Activated CD4-positive, alpha-beta T cell treated with anti-CD3 and anti-CD28 coated beads for 36 hours (primary cell): Measurements from ENCODE around the gene XBP1. TPM values are rescaled to one million over a fixed set of nuclear protein-coding genes. Genes with fewer than 3 reads are reported as not detected.
"Not testable (repeated sequence)": the region's sequence is repeated elsewhere in the genome, so short reads cannot be mapped to it uniquely, and the experiment has no call there.

Experiments
- ATAC-seq: fragments of 200-7000 bp; cut with Tn5 transposase; one replicate; pipeline ENCODE4 v1.10.0; 2021; ENCODE audit warnings: mild to moderate bottlenecking, moderate library complexity
- CTCF ChIA-PET: fragments of 350-600 bp; sonication (Branson Sonifier 250); formaldehyde crosslinking; loops from one replicate; lab custom pipeline; 2021; ENCODE audit warnings: antibody characterized with exemption; lab: Charles Lee
- POLR2A ChIA-PET: fragments of 350-600 bp; sonication (Branson Sonifier 250); formaldehyde crosslinking; loops from one replicate; lab custom pipeline; 2021; ENCODE audit warnings: antibody characterized with exemption, inconsistent platforms; lab: Charles Lee
- DNase-seq: peaks from one replicate; pipeline ENCODE4 v3.0.0-alpha.2; 2020
- H3K27ac Mint-ChIP-seq: one replicate; pipeline ENCODE4 v1.8.0; 2021; ENCODE audit warnings: mixed read lengths
- H3K27me3 Mint-ChIP-seq: one replicate; pipeline ENCODE4 v1.8.0; 2021; ENCODE audit warnings: mixed read lengths
- H3K36me3 Mint-ChIP-seq: one replicate; pipeline ENCODE4 v1.8.0; 2021; ENCODE audit warnings: low read depth, mixed read lengths
- H3K4me1 Mint-ChIP-seq: one replicate; pipeline ENCODE4 v1.8.0; 2021; ENCODE audit warnings: mixed read lengths
- H3K4me3 Mint-ChIP-seq: one replicate; pipeline ENCODE4 v1.8.0; 2021; ENCODE audit warnings: mild to moderate bottlenecking, moderate library complexity, mixed read lengths
- H3K9me3 Mint-ChIP-seq: one replicate; pipeline ENCODE4 v1.8.0; 2021; ENCODE audit warnings: low read depth, mixed read lengths
- intact Hi-C, 2 experiments: fragments of 100-400 bp; cut with DNase I in 1 of 2; cut with micrococcal nuclease in 1 of 2; formaldehyde crosslinking; loops; one replicate each; pipeline versions ENCODE4 v1.14.2 to v1.15.1; 2022 to 2024; cut with DNase I, micrococcal nuclease
- total RNA-seq, 2 experiments: library from RNA; stranded (reverse); gene quantifications; one replicate each; pipeline ENCODE4 v1.2.3, GENCODE V29; 2021

Gene XBP1
- total RNA-seq, 2 experiments from 2014 or later = 88.8 to 101 TPM

GRCh38 chr22:28831140-28832072 lies 31.0 kb upstream of the XBP1 start:
- peaks cover 2% of the 10 kb centered on the region for H3K27me3 Mint-ChIP-seq
- ChIA-PET POLR2A (no interaction called here), CTCF (interaction anchor here (0.6 to 4.7 kb wide), 7 partner anchors 36 to 248 kb away, joined by 3 to 60 read pairs (median 7); no protein-coding TSS in a partner anchor)
- ATAC-seq = no peak
- peaks cover 2% of the 10 kb centered on the region for H3K36me3 Mint-ChIP-seq
- H3K9me3 Mint-ChIP-seq = no peaks in the 10 kb centered on the region
- no peak for DNase-seq
- intact Hi-C loops = no loop called here
- H3K27ac Mint-ChIP-seq = no peak overlapping the region
- H3K4me3 Mint-ChIP-seq = no peak overlapping the region
- peaks cover 5% of the 10 kb centered on the region for H3K4me1 Mint-ChIP-seq

DNA sequence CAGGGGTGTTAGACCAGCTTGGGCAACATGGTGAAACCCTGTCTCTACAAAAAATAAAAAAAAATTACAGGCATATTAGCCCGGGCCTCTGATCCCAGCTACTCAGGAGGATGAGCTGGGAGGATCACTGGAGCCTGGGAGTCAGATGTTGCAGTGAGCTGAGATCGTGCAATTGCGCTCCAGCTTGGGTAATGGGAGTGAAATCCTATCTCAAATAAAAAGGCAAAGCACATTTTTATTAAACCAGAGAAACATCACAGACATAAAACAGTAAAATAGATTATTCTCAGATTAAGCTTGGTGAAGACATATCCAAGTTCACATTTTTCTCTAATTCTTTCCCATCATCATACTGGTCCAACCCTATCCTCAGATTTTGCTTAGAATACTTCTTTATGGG lies 30.1 kb upstream of the XBP1 start:
- H3K27me3 Mint-ChIP-seq = peaks cover 2% of the 10 kb centered on the region
- no peak overlapping the region for H3K27ac Mint-ChIP-seq
- ChIA-PET POLR2A (no interaction called here), CTCF (interaction anchor here (0.6 to 5.1 kb wide), 17 partner anchors 11 to 945 kb away, joined by 3 to 60 read pairs (median 4); no protein-coding TSS in a partner anchor)
- ATAC-seq (no peak), DNase-seq (no peak)
- peaks cover 5% of the 10 kb centered on the region for H3K4me1 Mint-ChIP-seq
- H3K9me3 Mint-ChIP-seq = no peaks in the 10 kb centered on the region
- H3K36me3 Mint-ChIP-seq = peaks cover 2% of the 10 kb centered on the region
- intact Hi-C loops = no loop called here
- no peak overlapping the region for H3K4me3 Mint-ChIP-seq

GRCh38 chr22:28829358-28830181 lies 29.2 kb upstream of the XBP1 start:
- Mint-ChIP-seq H3K36me3 (peaks cover 2% of the 10 kb centered on the region), H3K27me3 (peaks cover 2% of the 10 kb centered on the region), H3K27ac (no peak overlapping the region), H3K9me3 (no peaks in the 10 kb centered on the region), H3K4me1 (peaks cover 5% of the 10 kb centered on the region), H3K4me3 (no peak overlapping the region)
- POLR2A ChIA-PET = interaction anchor here (0.6 kb wide), 2 partner anchors 376 to 427 kb away, joined by 3 read pairs; partner anchors contain the start of gene EMID1
- intact Hi-C loops = loop anchor here (1.0 to 2.0 kb wide), 6 partner anchors 39 to 809 kb away; partner anchors contain the start of gene HSCB (in 1 of the 2)
- peak; percentile 84 for DNase-seq
- CTCF ChIA-PET = interaction anchor here (0.6 to 5.1 kb wide), 33 partner anchors 10 to 778 kb away, joined by 3 to 60 read pairs (median 4); partner anchors contain the start of genes CHEK2, HSCB and XBP1
- ATAC-seq = peak; percentile 74

- Mint-ChIP-seq H3K27ac (no peak overlapping the region), H3K4me3 (no peak overlapping the region), H3K36me3 (peaks cover 6% of the 10 kb centered on the region), H3K9me3 (no peaks in the 10 kb centered on the region), H3K27me3 (peaks cover 2% of the 10 kb centered on the region), H3K4me1 (peaks cover 22% of the 10 kb centered on the region)
- CTCF ChIA-PET = interaction anchor here (1.4 to 5.1 kb wide), 6 partner anchors 10 to 227 kb away, joined by 4 to 60 read pairs (median 26); no protein-coding TSS in a partner anchor
- ATAC-seq (no peak), DNase-seq (no peak)
- intact Hi-C loops = no loop called here
- POLR2A ChIA-PET = no interaction called here
Measured at GRCh38 chr22:28826921-28827320, 26.6 kb upstream of the XBP1 start.

- H3K27me3 Mint-ChIP-seq, H3K36me3 Mint-ChIP-seq, ATAC-seq, POLR2A ChIA-PET, DNase-seq, intact Hi-C loops, H3K27ac Mint-ChIP-seq, H3K9me3 Mint-ChIP-seq, H3K4me3 Mint-ChIP-seq: not testable (repeated sequence)
- CTCF ChIA-PET = interaction anchor here (4.7 to 5.1 kb wide), 2 partner anchors 215 to 226 kb away, joined by 23 to 60 read pairs; no protein-coding TSS in a partner anchor
- H3K4me1 Mint-ChIP-seq = peaks cover 26% of the 10 kb centered on the region
Measured at GRCh38 chr22:28826430-28826829, 26.1 kb upstream of the XBP1 start.

- H3K4me3 Mint-ChIP-seq, H3K27me3 Mint-ChIP-seq, ATAC-seq, H3K27ac Mint-ChIP-seq, H3K36me3 Mint-ChIP-seq, H3K9me3 Mint-ChIP-seq, POLR2A ChIA-PET, intact Hi-C loops, DNase-seq: not testable (repeated sequence)
- CTCF ChIA-PET = interaction anchor here (0.7 kb wide), 1 partner anchor 12 kb away, joined by 4 read pairs; no protein-coding TSS in a partner anchor
- H3K4me1 Mint-ChIP-seq = peaks cover 26% of the 10 kb centered on the region
Measured at GRCh38 chr22:28824455-28824854, 24.1 kb upstream of the XBP1 start.

- ATAC-seq (peak; percentile 42), DNase-seq (peak; percentile 18)
- intact Hi-C loops = no loop called here
- ChIA-PET POLR2A (interaction anchor here (0.8 kb wide), 1 partner anchor 432 kb away, joined by 4 read pairs; no protein-coding TSS in a partner anchor), CTCF (interaction anchor here (0.8 to 1.0 kb wide), 2 partner anchors 13 to 244 kb away, joined by 3 read pairs; no protein-coding TSS in a partner anchor)
- Mint-ChIP-seq H3K9me3 (no peaks in the 10 kb centered on the region), H3K27me3 (no peaks in the 10 kb centered on the region), H3K36me3 (peaks cover 6% of the 10 kb centered on the region), H3K27ac (peak overlapping the region; percentile 38), H3K4me3 (no peak overlapping the region), H3K4me1 (peaks cover 32% of the 10 kb centered on the region)
Measured at GRCh38 chr22:28822930-28823551, 22.7 kb upstream of the XBP1 start.

GRCh38 chr22:28821452-28821851 lies 21.1 kb upstream of the XBP1 start:
- H3K27ac Mint-ChIP-seq = no peak overlapping the region
- ChIA-PET POLR2A (no interaction called here), CTCF (interaction anchor here (0.5 to 1.5 kb wide), 2 partner anchors 10 to 32 kb away, joined by 3 read pairs; no protein-coding TSS in a partner anchor)
- H3K36me3 Mint-ChIP-seq = peaks cover 4% of the 10 kb centered on the region
- H3K4me1 Mint-ChIP-seq = peaks cover 37% of the 10 kb centered on the region
- intact Hi-C loops = no loop called here
- no peak overlapping the region for H3K4me3 Mint-ChIP-seq
- no peak for DNase-seq
- no peaks in the 10 kb centered on the region for H3K9me3 Mint-ChIP-seq
- no peaks in the 10 kb centered on the region for H3K27me3 Mint-ChIP-seq
- ATAC-seq = no peak

DNA sequence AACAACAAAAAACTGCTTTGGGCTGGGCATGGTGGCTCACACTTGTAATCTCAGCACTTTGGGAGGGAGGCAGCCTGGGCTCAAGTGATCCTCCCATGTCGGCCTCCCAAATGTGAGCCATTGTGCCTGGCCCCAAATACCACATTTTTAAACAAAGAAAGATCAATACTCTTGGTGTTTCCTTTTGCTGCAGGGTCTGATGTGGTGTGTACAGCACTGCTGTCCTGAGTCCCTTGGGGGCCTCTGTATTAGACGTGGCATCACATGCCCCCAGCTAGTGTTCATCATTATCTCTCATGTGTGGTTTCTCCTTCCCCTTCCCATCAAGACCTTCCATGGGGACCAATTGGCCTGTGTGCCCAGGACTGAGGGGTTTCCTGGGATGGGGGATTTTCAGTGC lies 20.5 kb upstream of the XBP1 start:
- ChIA-PET CTCF (interaction anchor here (0.5 to 1.5 kb wide), 3 partner anchors 10 to 236 kb away, joined by 3 to 5 read pairs (median 3); no protein-coding TSS in a partner anchor), POLR2A (no interaction called here)
- intact Hi-C loops = no loop called here
- peaks cover 37% of the 10 kb centered on the region for H3K4me1 Mint-ChIP-seq
- no peak overlapping the region for H3K4me3 Mint-ChIP-seq
- DNase-seq = no peak
- H3K36me3 Mint-ChIP-seq = peaks cover 4% of the 10 kb centered on the region
- no peaks in the 10 kb centered on the region for H3K27me3 Mint-ChIP-seq
- H3K27ac Mint-ChIP-seq = no peak overlapping the region
- H3K9me3 Mint-ChIP-seq = no peaks in the 10 kb centered on the region
- ATAC-seq = no peak

GRCh38 chr22:28819253-28820096 lies 19.1 kb upstream of the XBP1 start:
- no peak overlapping the region for H3K4me3 Mint-ChIP-seq
- peaks cover 13% of the 10 kb centered on the region for H3K36me3 Mint-ChIP-seq
- no peaks in the 10 kb centered on the region for H3K9me3 Mint-ChIP-seq
- intact Hi-C loops = no loop called here
- H3K27ac Mint-ChIP-seq = no peak overlapping the region
- no peaks in the 10 kb centered on the region for H3K27me3 Mint-ChIP-seq
- ChIA-PET POLR2A (interaction anchor here (1.0 kb wide), 1 partner anchor 19 kb away, joined by 6 read pairs; the partner anchor contains the start of gene XBP1), CTCF (interaction anchor here (0.9 to 2.4 kb wide), 8 partner anchors 9 to 221 kb away, joined by 3 to 23 read pairs (median 3); no protein-coding TSS in a partner anchor)
- peaks cover 43% of the 10 kb centered on the region for H3K4me1 Mint-ChIP-seq
- no peak for DNase-seq
- no peak for ATAC-seq
